ENCODE data around the gene AFF1. TPM values are rescaled to one million over a fixed set of nuclear protein-coding genes. Genes with fewer than 3 reads are reported as not detected.

AFF1 gene
- total and polyA plus RNA-seq, 2 of the 4 experiments (the other 2 are of a cell fraction), result 7.0 to 9.6 TPM

GRCh38 chr4:86891762-86892635, 42.8 kb upstream of the AFF1 start, which contains the start of gene C4orf36:
C4orf36 (minus strand) TSS chr4:86892422; CDS start chr4:86891520, 902 bp downstream.
- peak; percentile 18 for DNase-seq
- Histone ChIP-seq H2BK120ac (ENCODE audit: low read depth, low read length) (peak within 1 kb of the TSS; percentile 79), H2AK5ac (ENCODE audit: low read depth, low read length) (peak within 1 kb of the TSS; percentile 37; the same call in 1 of the 2 replicates), H2BK5ac (ENCODE audit: low read depth, low read length, poor library complexity, severe bottlenecking) (peak within 1 kb of the TSS; percentile 44), H3K4ac (ENCODE audit: low read depth, low read length) (peak within 1 kb of the TSS; percentile 43), H3K27me3 (ENCODE audit: control insufficient read depth, insufficient read depth, low read length) (no peaks in the 10 kb centered on the region), H2BK15ac (ENCODE audit: low read depth, low read length) (peak within 1 kb of the TSS; percentile 16; the same call in 2 of the 3 replicates), H3K4me2 (ENCODE audit: low read depth, low read length) (peak within 1 kb of the TSS; percentile 96), H3K36me3 (ENCODE audit: control insufficient read depth, insufficient read depth, low read length) (no peaks in the 10 kb centered on the region), H3K4me3 (ENCODE audit: insufficient read depth, low read depth, low read length) (peak within 1 kb of the TSS; percentile 77), H3K56ac (ENCODE audit: extremely low read depth, insufficient read depth, low read length) (peak within 1 kb of the TSS; percentile 56; the same call in 1 of the 2 replicates), H4K8ac (ENCODE audit: low read depth in 2 of 2, low read length in 2 of 2) (peak within 1 kb of the TSS; percentile 77 to 84), H4K5ac (ENCODE audit: low read depth, low read length) (peak within 1 kb of the TSS; percentile 75), H3K27ac (ENCODE audit: insufficient read depth, low read length) (peak within 1 kb of the TSS; percentile 32), H2AFZ (replicated peaks; ENCODE audit: low read length, poor library complexity) (peak within 1 kb of the TSS; percentile 97), H3K18ac (ENCODE audit: low read depth, low read length) (peak within 1 kb of the TSS; percentile 39), H3K9me1 (ENCODE audit: insufficient read depth, low read length) (peaks cover 4% of the 10 kb centered on the region; the same call in 1 of the 2 replicates), H3K14ac (replicated peaks; ENCODE audit: low read depth, low read length) (peak within 1 kb of the TSS; percentile 87), H4K20me1 (ENCODE audit: insufficient read depth, low read length) (no peaks in the 10 kb centered on the region), H3K9me3 (ENCODE audit: control insufficient read depth, insufficient read depth, low read length) (no peaks in the 10 kb centered on the region; the same call in 1 of the 2 replicates), H3K9ac (ENCODE audit: low read depth, low read length) (peak within 1 kb of the TSS; percentile 67), H3K79me1 (ENCODE audit: low read depth in 1 of 2, low read length in 2 of 2) (no peaks in the 10 kb centered on the region), H3K23ac (ENCODE audit: low read depth, low read length) (peak within 1 kb of the TSS; percentile 73; the same call in 1 of the 2 replicates), H2AK9ac (replicated peaks; ENCODE audit: low read depth, low read length, poor library complexity) (peak within 1 kb of the TSS; percentile 51), H2BK20ac (ENCODE audit: low read depth, low read length) (peak within 1 kb of the TSS; percentile 53), H3K4me1 (ENCODE audit: control insufficient read depth, insufficient read depth, low read length) (peaks cover 5% of the 10 kb centered on the region), H4K91ac (ENCODE audit: insufficient read depth, low read depth, low read length) (peak within 1 kb of the TSS; percentile 14)
- ATAC-seq (ENCODE audit: low read depth), result peak; percentile 77
- ChIA-PET CTCF (no interaction called here), POLR2A (ENCODE audit: unreplicated experiment) (interaction anchor here (0.6 kb wide), 2 partner anchors 155 to 401 kb away, joined by 3 to 6 read pairs; no protein-coding TSS in a partner anchor)
- in situ Hi-C loops (cut with MboI; ENCODE audit: low sequenced_read_pairs) (loop anchor here (10.0 kb wide), 1 partner anchor 297 kb away; the partner anchor contains the start of gene PTPN13), dilution Hi-C loops (cut with HindIII; ENCODE audit: low sequenced_read_pairs, unreplicated experiment) (no loop called here), intact Hi-C loops (cut with micrococcal nuclease) (loop anchor here (5.0 kb wide), 1 partner anchor 60 kb away; no protein-coding TSS in a partner anchor)
- 4% methylated on average over 28 of the region's 84 CpGs; no CpG with 5 or more reads in 1 of the 2 experiments for WGBS, 2 experiments (ENCODE audit: extremely low coverage in 2 of 2, insufficient read length in 1 of 2)
- no TSS peak for BruUV-seq (replicated peaks)
- TF ChIP-seq RCOR1 (IDR thresholded peaks at IDR 0.05; ENCODE audit: insufficient replicate concordance, low read length), result no peak
- 0 out of 2 replicates have a peak, but pooled peaks have one; percentile 0 for TF ChIP-seq CEBPB (IDR thresholded peaks at IDR 0.05; ENCODE audit: low read depth, low read length)
- TF ChIP-seq FOS (IDR thresholded peaks at IDR 0.05; ENCODE audit: low read depth, low read length), result no peak
- peak; percentile 87; the same call in 1 of the 2 replicates for TF ChIP-seq MXI1 (IDR thresholded peaks at IDR 0.05; ENCODE audit: borderline replicate concordance, low read depth, low read length)
- no peak for TF ChIP-seq MAZ (IDR thresholded peaks at IDR 0.05; ENCODE audit: borderline replicate concordance, low read depth, low read length)
- no peak for TF ChIP-seq MAFK (IDR thresholded peaks at IDR 0.05; ENCODE audit: low read depth, low read length)

Measured in IMR-90 (cell line).